Ascending aorta (tissue), 2 donors: Measurements from ENCODE around the gene EIF4G3. TPM values are rescaled to one million over a fixed set of nuclear protein-coding genes. Genes with fewer than 3 reads are reported as not detected.

ENCODE experiments used
- DNase-seq, 2 donors: peaks; one replicate each; pipeline ENCODE4 v3.0.0-alpha.2; 2019; ENCODE audit warnings: low spot score in 2 of 2
- H3K27ac ChIP-seq, 2 donors: fragments of 200-600 bp; sonication (generic); one replicate each; pipeline ENCODE4 v1.5.1; 2016 to 2017; ENCODE audit warnings: mild to moderate bottlenecking in 1 of 2
- H3K27me3 ChIP-seq: fragments of 200-600 bp; sonication (generic); one replicate; pipeline ENCODE4 v1.5.1; 2017
- H3K36me3 ChIP-seq, 2 donors: fragments of 200-600 bp; sonication (generic); one replicate each; pipeline ENCODE4 v1.5.1; 2016
- H3K4me1 ChIP-seq, 2 donors: fragments of 200-600 bp; sonication (generic); one replicate each; pipeline ENCODE4 v1.5.1; 2016 to 2017; ENCODE audit warnings: mild to moderate bottlenecking in 1 of 2
- H3K4me3 ChIP-seq, 2 donors: fragments of 200-600 bp; sonication (generic); one replicate each; pipeline ENCODE4 v1.5.1; 2016 to 2017; ENCODE audit warnings: mild to moderate bottlenecking in 1 of 2
- H3K9me3 ChIP-seq, 2 donors: fragments of 200-600 bp; sonication (generic); one replicate each; pipeline ENCODE4 v1.5.1; 2016
- intact Hi-C: fragments of 100-400 bp; cut with DNase I; formaldehyde crosslinking; loops from one replicate; pipeline ENCODE4 v1.15.1; 2023
- total RNA-seq: library from RNA; depleted of rRNA; stranded (reverse); fragments of >200 nt; gene quantifications from one replicate; pipeline ENCODE4 v1.1.0, GENCODE V29; 2016
- TF ChIP-seq, protein P1 (sequence below), 3 experiments: fragments of 200-600 bp in 2 of 3; fragments of 450-650 bp in 1 of 3; sonication (generic) in 2 of 3; IDR thresholded peaks; one replicate each; pipeline ENCODE4 v1.5.1; 2016 to 2019; ENCODE audit warnings: antibody characterized with exemption in 3 of 3, mild to moderate bottlenecking in 1 of 3, moderate library complexity in 1 of 3

EIF4G3 gene
- total RNA-seq, 1 donor from 2014 or later: 33.7 TPM

DNA sequence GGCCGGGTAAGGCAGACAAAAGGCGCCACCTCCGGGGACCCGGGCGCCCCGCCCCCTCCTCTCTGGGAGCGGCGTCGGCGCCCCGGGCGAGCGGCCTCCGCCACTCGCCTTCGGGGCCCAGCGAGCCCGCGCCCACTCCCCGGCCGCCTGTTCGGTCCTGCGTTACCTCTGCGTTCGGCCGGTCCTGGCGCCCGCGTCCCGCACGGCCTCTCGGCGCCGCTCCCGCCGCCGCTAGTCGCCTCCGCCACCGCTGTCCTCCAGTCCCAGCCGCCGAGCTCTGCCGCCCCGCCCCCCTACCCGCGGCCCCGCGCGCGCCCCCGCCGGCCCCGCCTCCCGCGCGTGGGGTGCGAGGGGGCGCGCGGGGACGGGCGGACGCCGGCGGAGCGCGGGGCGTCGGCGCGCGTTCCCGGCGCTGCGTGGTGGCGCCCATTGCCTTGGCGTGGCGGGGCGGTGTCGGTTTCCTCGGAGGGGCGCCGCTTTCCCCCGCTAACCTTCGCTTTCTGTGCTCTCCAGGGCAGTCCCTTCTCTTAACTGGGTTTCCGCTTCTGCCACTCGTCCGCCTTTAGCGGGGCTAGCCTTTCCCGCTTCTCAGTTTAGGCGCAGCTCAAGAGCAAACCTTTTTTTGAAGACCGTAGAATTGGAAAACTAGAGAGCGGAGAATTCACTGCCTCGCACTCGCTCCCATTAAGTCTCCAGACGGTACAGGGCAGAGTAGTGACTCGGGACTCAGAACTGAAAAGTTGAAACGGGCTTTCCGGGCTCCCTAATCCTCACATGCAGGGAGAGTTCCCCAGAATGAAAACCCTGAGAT lies 389.5 kb downstream of the EIF4G3 start, which contains the start of gene HP1BP3:
HP1BP3 (minus strand) TSS at position 279 of the 811 bp plus-strand sequence. CDS start 6,867 bp downstream, outside the sequence.
- Histone ChIP-seq H3K27ac (peak within 1 kb of the TSS; percentile 95 to 99), H3K4me3 (peak within 1 kb of the TSS; percentile 89 to 99), H3K36me3 (no peaks in the 10 kb centered on the region), H3K27me3 (no peaks in the 10 kb centered on the region), H3K4me1 (peaks cover 6 to 15% of the 10 kb centered on the region in 2 donors), H3K9me3 (no peaks in the 10 kb centered on the region)
- TF ChIP-seq, protein P1, sequence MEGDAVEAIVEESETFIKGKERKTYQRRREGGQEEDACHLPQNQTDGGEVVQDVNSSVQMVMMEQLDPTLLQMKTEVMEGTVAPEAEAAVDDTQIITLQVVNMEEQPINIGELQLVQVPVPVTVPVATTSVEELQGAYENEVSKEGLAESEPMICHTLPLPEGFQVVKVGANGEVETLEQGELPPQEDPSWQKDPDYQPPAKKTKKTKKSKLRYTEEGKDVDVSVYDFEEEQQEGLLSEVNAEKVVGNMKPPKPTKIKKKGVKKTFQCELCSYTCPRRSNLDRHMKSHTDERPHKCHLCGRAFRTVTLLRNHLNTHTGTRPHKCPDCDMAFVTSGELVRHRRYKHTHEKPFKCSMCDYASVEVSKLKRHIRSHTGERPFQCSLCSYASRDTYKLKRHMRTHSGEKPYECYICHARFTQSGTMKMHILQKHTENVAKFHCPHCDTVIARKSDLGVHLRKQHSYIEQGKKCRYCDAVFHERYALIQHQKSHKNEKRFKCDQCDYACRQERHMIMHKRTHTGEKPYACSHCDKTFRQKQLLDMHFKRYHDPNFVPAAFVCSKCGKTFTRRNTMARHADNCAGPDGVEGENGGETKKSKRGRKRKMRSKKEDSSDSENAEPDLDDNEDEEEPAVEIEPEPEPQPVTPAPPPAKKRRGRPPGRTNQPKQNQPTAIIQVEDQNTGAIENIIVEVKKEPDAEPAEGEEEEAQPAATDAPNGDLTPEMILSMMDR (IDR thresholded peaks at IDR 0.05): no peak
- intact Hi-C loops: loop anchor here (1.0 to 10.0 kb wide), 5 partner anchors 54 to 1668 kb away; partner anchors contain the start of genes CDC42, EIF4G3 and ZBTB40
- peak; percentile 19 to 90 for DNase-seq

DNA sequence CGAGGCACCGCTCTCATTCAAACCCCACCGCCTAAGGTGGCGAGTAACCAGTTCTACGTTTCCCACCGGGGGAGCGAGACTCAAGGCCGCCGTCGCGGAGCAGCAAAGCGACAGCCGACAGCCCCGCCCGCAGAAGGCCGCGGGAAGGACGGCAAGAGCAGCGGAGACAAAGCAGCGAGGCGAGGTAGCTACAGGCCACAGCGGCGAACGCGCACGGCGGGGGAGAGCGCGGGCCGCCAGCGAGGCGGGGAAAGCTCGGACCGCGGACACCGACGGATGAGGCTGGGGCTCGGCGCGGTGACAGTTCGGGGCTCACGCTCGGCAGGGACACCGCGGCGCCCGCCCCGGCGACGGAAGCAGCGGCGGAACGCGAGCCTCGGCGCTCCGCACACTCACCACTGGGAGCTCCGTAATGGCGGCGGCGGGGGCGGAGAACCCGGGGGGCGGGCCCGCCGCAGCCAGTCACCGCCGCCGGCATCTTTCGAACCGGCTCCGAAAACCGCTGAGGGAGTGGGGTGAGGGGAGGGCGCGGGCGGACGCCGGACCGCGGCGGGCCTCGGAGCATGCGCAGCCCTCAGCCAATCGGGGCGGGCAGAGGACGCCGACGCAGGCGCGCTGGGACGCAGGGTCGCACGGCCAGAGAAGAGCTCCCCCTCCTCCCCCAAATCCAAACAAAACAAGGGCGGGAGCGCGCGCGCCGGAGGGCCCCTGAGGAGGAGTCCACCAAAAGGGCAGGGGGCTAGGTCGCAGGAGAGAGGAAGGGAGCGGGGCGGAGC lies 390.3 kb downstream of the EIF4G3 start:
- TF ChIP-seq, protein P1 (IDR thresholded peaks at IDR 0.05): peak in 1 of 3 experiments; percentile 2
- no peaks in the 10 kb centered on the region for H3K27me3 ChIP-seq
- H3K4me3 ChIP-seq: peak overlapping the region; percentile 89 to 99
- intact Hi-C loops: loop anchor here (1.0 to 10.0 kb wide), 5 partner anchors 53 to 1668 kb away; partner anchors contain the start of genes CDC42, EIF4G3 and ZBTB40
- H3K4me1 ChIP-seq: peaks cover 6 to 17% of the 10 kb centered on the region in 2 donors
- H3K27ac ChIP-seq: peak overlapping the region; percentile 95 to 99
- no peaks in the 10 kb centered on the region for H3K36me3 ChIP-seq
- DNase-seq: peak; percentile 71 to 96
- H3K9me3 ChIP-seq: no peaks in the 10 kb centered on the region

DNA sequence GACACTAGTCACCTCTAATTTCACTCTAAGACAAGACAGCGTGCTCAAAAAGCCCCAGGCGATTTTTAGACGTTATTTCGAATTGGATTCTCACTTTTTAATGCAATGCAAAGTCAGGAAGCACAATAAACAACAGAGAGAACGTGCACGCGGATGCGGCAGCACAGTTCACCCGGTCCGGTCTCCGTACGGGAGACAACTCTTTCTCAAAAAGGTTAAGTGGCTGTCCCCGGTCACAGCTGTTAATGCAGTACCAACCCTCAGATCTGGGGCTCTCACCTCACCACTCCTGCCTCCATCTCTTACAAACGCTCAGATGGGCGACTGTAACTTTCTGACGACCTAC lies 390.8 kb downstream of the EIF4G3 start:
- no peak for DNase-seq
- TF ChIP-seq, protein P1 (IDR thresholded peaks at IDR 0.05): no peak
- H3K4me3 ChIP-seq: peak overlapping the region; percentile 89 to 99
- H3K9me3 ChIP-seq: no peaks in the 10 kb centered on the region
- H3K27me3 ChIP-seq: no peaks in the 10 kb centered on the region
- peak overlapping the region; percentile 95 to 99 for H3K27ac ChIP-seq
- peaks cover 6 to 17% of the 10 kb centered on the region in 2 donors for H3K4me1 ChIP-seq
- H3K36me3 ChIP-seq: no peaks in the 10 kb centered on the region
- intact Hi-C loops: loop anchor here (5.0 to 10.0 kb wide), 4 partner anchors 89 to 1669 kb away; partner anchors contain the start of genes CDC42, EIF4G3 and ZBTB40

DNA sequence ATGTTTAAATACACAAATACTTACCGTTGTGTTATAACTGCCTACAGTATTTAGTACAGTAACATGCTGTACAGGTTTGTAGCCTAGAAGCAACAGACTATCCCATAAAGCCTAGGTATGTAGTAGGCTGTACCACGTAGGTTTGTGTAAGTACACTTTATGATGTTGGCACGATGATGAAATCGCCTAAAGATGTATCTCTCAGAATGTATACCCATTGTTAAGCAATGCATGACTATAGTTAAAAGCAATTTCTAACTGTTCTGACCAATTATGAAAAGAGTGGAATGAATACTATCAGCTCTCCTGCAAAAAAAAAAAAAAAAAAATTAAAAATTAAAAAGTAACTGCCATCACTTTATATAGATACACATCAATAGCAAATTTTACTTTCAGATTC lies 401.0 kb downstream of the EIF4G3 start:
- Histone ChIP-seq H3K9me3 (no peaks in the 10 kb centered on the region), H3K27ac (no peak overlapping the region), H3K36me3 (peaks cover 56 to 66% of the 10 kb centered on the region in 2 donors), H3K27me3 (no peaks in the 10 kb centered on the region), H3K4me3 (no peak overlapping the region), H3K4me1 (peaks cover 0 to 4% of the 10 kb centered on the region in 2 donors)
- intact Hi-C loops: no loop called here
- DNase-seq: no peak
- TF ChIP-seq, protein P1 (IDR thresholded peaks at IDR 0.05): no peak

DNA sequence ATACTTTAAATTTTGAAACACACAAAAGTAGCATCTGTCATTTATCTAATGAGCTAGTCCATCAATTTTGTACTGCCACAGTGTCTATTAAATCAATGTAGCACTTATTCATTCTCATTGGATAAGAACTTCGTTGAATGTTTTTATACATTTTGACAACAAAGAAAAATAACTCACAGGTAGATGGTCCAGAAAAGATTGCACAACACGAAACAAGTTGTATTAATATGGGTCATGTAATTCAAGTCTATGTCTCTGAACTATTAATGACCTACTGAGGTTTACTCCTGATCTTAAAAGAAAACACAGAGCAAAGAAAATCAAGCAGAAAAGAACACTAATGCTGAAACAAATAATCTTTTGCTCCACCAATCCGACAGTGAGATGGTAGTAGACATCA lies 404.9 kb downstream of the EIF4G3 start:
- H3K9me3 ChIP-seq: no peaks in the 10 kb centered on the region
- TF ChIP-seq, protein P1 (IDR thresholded peaks at IDR 0.05): no peak
- H3K4me3 ChIP-seq: no peak overlapping the region
- no peaks in the 10 kb centered on the region for H3K27me3 ChIP-seq
- no peak for DNase-seq
- H3K36me3 ChIP-seq: peaks cover 85 to 92% of the 10 kb centered on the region in 2 donors
- intact Hi-C loops: no loop called here
- H3K27ac ChIP-seq: no peak overlapping the region
- H3K4me1 ChIP-seq: peaks cover 0 to 4% of the 10 kb centered on the region in 2 donors
